Transverse colon (tissue), 4 donors: ENCODE results near the gene PSMD13. TPM values are rescaled to one million over a fixed set of nuclear protein-coding genes. Genes with fewer than 3 reads are reported as not detected.
"Not testable (repeated sequence)": the region's sequence is repeated elsewhere in the genome, so short reads cannot be mapped to it uniquely, and the experiment has no call there.

Source experiments
- DNase-seq: peaks from one replicate; pipeline ENCODE4 v3.0.0-alpha.2; 2019
- H3K27ac ChIP-seq, 4 donors: fragments of 200-600 bp; sonication (generic); 2 replicates each; pipeline ENCODE4 v1.5.1; 2016 to 2018; ENCODE audit warnings: inconsistent platforms in 4 of 4
- H3K27me3 ChIP-seq: fragments of 200-600 bp; sonication (generic); 2 replicates; pipeline ENCODE4 v1.5.1; 2017; ENCODE audit warnings: inconsistent platforms
- H3K36me3 ChIP-seq, 4 donors: fragments of 200-600 bp; sonication (generic); 2 replicates each; pipeline ENCODE4 v1.5.1; 2017 to 2019; ENCODE audit warnings: inconsistent platforms in 4 of 4
- H3K4me1 ChIP-seq, 4 donors: fragments of 200-600 bp; sonication (generic); 2 replicates each; pipeline ENCODE4 v1.5.1; 2017 to 2020; ENCODE audit warnings: inconsistent platforms in 4 of 4
- H3K4me3 ChIP-seq, 4 donors: fragments of 200-600 bp; sonication (generic); 1 replicate in 1 of 4; 2 replicates in 3 of 4; pipeline versions ENCODE4 v1.5.1 to v1.6.1; 2017 to 2019; ENCODE audit warnings: inconsistent platforms in 4 of 4
- H3K9me3 ChIP-seq, 2 donors: fragments of 200-600 bp; sonication (generic); 2 replicates each; pipeline ENCODE4 v1.5.1; 2017 to 2019; ENCODE audit warnings: inconsistent platforms in 2 of 2
- EP300 ChIP-seq: sonication (generic); formaldehyde crosslinking; IDR thresholded peaks from one replicate; pipeline ENCODE4 v1.6.1; 2017; ENCODE audit warnings: antibody characterized with exemption, low read depth
- POLR2A ChIP-seq: fragments of 450-650 bp; IDR thresholded peaks from one replicate; pipeline ENCODE4 v1.6.1; 2016; ENCODE audit warnings: antibody characterized with exemption, mild to moderate bottlenecking, moderate library complexity
- POLR2AphosphoS5 ChIP-seq, 3 donors: sonication (generic); formaldehyde crosslinking; IDR thresholded peaks; one replicate each; pipeline ENCODE4 v1.6.1; 2016; ENCODE audit warnings: antibody characterized with exemption in 3 of 3
- WGBS, 2 donors: methylation state at CpG; one replicate each; pipeline ENCODE4 v1.1.5; 2018; ENCODE audit warnings: low coverage in 1 of 2; 5-methylcytosine and 5-hydroxymethylcytosine counted together
- in situ Hi-C, 4 donors: fragments of 200-750 bp; cut with MboI; loops; one replicate each; pipeline versions ENCODE4 v1.15.0 to v1.15.1; 2017; ENCODE audit warnings: low sequenced_read_pairs in 3 of 4, low pct_ligation_motif_present in 1 of 4, low pct_unique_long_range_greater_than_20kb in 1 of 4
- intact Hi-C: fragments of 100-400 bp; cut with DNase I; formaldehyde crosslinking; loops from one replicate; pipeline ENCODE4 v1.15.1; 2023; ENCODE audit warnings: low total_unique reads
- total RNA-seq, 4 donors: library from RNA; depleted of rRNA; stranded (reverse); fragments of >200 nt; gene quantifications; one replicate each; pipeline ENCODE4 v1.1.0, GENCODE V29; 2016
- TF ChIP-seq, protein P1 (sequence below), 5 experiments: fragments of 200-600 bp in 3 of 5; fragments of 450-650 bp in 2 of 5; sonication (generic) in 3 of 5; IDR thresholded peaks; 1 replicate in 2 of 5; 2 replicates in 3 of 5; pipeline ENCODE4 v1.5.1; 2016 to 2017; ENCODE audit warnings: antibody characterized with exemption in 5 of 5, inconsistent platforms in 3 of 5, mild to moderate bottlenecking in 2 of 5, moderate library complexity in 1 of 5

PSMD13 gene
- total RNA-seq, 4 donors from 2014 or later, result 23.2 to 96.5 (median 52.2) TPM

DNA sequence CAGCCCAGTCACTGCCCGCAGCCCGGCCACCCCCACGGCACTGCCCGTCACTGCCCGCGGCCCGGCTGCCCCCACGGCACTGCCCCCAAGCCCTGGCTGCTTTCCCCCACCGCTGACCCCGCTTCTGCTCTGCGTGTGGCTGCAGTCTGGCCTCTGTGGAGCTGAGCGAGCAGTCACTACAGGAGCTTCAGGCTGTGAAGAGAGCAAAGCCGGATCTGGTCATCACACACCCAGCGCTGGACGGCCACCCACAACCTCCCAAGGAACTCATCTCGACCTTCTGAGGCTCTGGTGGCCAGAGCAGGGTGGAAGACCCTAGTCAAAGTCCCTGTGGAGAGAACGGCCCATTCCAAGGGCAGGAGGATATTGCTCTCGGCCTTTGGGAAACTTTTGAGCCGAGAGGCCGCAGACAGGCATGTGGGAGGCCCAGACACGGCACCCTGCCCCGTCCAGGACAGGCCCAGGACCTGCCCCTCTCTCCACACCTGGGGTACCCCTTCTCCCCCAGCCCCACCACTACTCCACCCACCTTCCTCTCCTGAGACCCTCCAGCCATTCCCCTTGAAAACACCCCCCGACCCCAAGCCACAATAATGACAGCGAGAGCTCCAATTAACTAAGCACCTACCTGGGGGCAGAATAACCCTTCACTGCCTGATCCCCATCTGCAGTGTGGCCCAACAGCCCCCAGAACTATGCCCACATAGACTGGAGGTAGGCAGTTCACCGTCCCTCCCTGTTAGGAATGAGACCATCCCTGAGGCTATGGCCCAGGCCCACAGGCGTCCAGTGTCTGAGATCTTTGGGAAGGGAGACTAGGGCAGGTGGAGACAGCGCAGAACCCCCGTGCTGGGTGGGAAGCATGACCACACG, 48.5 kb downstream of the PSMD13 start:
- no peak overlapping the region for H3K27ac ChIP-seq
- no peak for DNase-seq
- no peak for TF ChIP-seq EP300
- no peak for TF ChIP-seq POLR2AphosphoS5 (IDR thresholded peaks at IDR 0.05)
- no peak for TF ChIP-seq POLR2A
- TF ChIP-seq, protein P1, sequence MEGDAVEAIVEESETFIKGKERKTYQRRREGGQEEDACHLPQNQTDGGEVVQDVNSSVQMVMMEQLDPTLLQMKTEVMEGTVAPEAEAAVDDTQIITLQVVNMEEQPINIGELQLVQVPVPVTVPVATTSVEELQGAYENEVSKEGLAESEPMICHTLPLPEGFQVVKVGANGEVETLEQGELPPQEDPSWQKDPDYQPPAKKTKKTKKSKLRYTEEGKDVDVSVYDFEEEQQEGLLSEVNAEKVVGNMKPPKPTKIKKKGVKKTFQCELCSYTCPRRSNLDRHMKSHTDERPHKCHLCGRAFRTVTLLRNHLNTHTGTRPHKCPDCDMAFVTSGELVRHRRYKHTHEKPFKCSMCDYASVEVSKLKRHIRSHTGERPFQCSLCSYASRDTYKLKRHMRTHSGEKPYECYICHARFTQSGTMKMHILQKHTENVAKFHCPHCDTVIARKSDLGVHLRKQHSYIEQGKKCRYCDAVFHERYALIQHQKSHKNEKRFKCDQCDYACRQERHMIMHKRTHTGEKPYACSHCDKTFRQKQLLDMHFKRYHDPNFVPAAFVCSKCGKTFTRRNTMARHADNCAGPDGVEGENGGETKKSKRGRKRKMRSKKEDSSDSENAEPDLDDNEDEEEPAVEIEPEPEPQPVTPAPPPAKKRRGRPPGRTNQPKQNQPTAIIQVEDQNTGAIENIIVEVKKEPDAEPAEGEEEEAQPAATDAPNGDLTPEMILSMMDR (IDR thresholded peaks at IDR 0.05), result no peak
- intact Hi-C loops, result no loop called here
- no peaks in the 10 kb centered on the region for H3K36me3 ChIP-seq
- no peaks in the 10 kb centered on the region for H3K9me3 ChIP-seq
- 80 to 86% methylated on average over 1 to 28 of the region's 29 CpGs for WGBS, 2 donors
- in situ Hi-C loops, result no loop called here
- no peak overlapping the region for H3K4me3 ChIP-seq
- H3K27me3 ChIP-seq, result peaks cover 56% of the 10 kb centered on the region
- peaks cover 0 to 36% (median 29%) of the 10 kb centered on the region in 4 donors for H3K4me1 ChIP-seq

DNA sequence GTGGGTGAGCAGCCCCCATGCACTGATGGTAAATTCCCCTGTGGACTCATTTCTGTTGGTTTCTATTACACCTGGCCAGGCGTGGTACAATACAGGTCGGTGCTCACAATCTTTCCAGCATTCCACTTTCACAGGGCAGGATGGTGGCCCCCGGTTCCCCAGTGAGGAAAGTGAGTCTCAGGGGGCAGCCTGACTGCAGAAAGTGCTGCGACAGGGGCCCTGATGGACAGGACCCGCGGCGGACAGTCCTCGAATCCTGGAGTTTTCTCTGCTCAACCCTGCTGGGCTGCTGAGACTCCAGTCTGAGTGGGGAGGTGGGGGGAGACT, 49.1 kb downstream of the PSMD13 start:
- in situ Hi-C loops, result no loop called here
- no peak for DNase-seq
- H3K4me1 ChIP-seq, result peaks cover 0 to 30% (median 23%) of the 10 kb centered on the region in 4 donors
- H3K36me3 ChIP-seq, result no peaks in the 10 kb centered on the region
- intact Hi-C loops, result no loop called here
- H3K4me3 ChIP-seq, result no peak overlapping the region
- H3K27ac ChIP-seq, result no peak overlapping the region
- H3K27me3 ChIP-seq, result peaks cover 50% of the 10 kb centered on the region
- H3K9me3 ChIP-seq, result no peaks in the 10 kb centered on the region
- no peak for TF ChIP-seq EP300
- no peak for TF ChIP-seq POLR2A
- no peak for TF ChIP-seq POLR2AphosphoS5 (IDR thresholded peaks at IDR 0.05)
- TF ChIP-seq, protein P1 (IDR thresholded peaks at IDR 0.05), result no peak
- 88% methylated on average over 8 of the region's 8 CpGs; no CpG with 5 or more reads in 1 of the 2 donors for WGBS, 2 donors

DNA sequence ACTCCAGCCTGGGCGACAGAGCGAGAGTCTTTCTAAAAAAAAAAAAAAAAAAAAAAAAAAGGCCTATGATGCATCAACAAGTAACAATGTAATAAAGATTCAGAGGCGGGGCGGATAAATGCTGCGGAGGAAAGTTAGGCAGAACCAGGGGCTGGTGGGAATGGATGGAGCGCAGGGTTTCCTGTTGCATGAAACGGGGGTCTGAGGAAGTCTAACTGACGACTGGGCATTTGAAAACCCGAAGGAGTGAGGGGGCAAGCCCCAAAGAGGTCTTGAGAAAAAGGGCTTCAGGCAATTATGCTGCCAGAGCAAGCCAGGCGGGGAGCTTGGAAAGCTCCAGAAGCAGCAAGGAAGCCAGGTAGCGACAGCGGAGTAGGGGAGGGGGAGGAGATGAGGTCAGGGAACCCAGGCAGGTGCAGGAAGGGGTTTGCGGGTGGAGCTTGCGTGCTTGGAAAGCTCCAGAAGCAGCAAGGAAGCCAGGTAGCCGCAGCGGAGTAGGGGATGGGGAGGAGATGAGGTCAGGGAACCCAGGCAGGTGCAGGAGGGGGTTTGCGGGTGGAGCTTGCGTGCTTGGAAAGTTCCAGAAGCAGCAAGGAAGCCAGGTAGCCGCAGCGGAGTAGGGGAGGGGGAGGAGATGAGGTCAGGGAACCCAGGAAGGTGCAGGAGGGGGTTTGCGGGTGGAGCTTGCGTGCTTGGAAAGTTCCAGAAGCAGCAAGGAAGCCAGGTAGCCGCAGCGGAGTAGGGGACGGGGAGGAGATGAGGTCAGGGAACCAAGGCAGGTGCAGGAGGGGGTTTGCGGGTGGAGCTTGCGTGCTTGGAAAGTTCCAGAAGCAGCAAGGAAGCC, 50.4 kb downstream of the PSMD13 start:
- peak overlapping the region in 2 of 4 donors; percentile 79 to 82 for H3K4me3 ChIP-seq
- peak; percentile 57 for DNase-seq
- WGBS, 2 donors, result 37 to 61% methylated on average over 19 to 27 of the region's 27 CpGs
- in situ Hi-C loops, intact Hi-C loops, H3K36me3 ChIP-seq, H3K9me3 ChIP-seq: not testable (repeated sequence)
- H3K4me1 ChIP-seq, result peaks cover 0 to 19% (median 15%) of the 10 kb centered on the region in 4 donors
- peak overlapping the region; percentile 30 to 75 (median 73) for H3K27ac ChIP-seq
- H3K27me3 ChIP-seq, result peaks cover 36% of the 10 kb centered on the region

DNA sequence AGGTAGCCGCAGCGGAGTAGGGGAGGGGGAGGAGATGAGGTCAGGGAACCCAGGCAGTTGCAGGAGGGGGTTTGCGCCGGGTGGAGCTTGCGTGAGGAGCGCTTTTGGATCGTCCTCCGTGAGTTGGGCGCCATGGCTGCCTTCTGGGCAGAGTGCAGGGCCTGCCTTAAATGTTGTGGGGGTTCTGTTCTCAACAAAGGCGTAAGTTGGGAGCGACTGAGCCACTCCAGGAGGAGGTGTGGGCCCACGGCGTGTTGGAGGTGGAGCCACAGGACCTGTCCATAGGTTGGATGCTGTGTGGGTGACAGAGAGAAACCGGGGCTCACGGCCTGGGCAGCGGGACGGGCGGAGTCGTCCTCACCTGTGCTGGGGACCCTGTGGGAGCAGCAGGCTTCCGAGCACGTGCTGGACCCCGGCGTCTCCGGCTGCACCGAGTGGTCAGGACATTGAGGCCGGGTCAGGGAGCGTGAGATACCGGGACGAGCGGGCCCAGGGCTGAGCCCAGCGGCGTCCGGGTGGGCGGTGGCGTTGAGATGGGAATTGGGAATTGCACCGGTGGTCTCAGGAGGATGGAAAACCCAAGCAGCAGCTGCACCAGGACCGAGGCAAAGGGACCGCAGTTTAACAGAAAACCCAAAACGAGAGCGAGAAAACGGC, 51.2 kb downstream of the PSMD13 start:
- Histone ChIP-seq H3K9me3 (no peaks in the 10 kb centered on the region), H3K4me1 (peaks cover 0 to 19% (median 15%) of the 10 kb centered on the region in 4 donors), H3K27me3 (peaks cover 29% of the 10 kb centered on the region), H3K4me3 (peak overlapping the region; percentile 57 to 83 (median 80)), H3K36me3 (no peaks in the 10 kb centered on the region), H3K27ac (peak overlapping the region; percentile 73 to 81 (median 74))
- in situ Hi-C loops, result no loop called here
- 18 to 19% methylated on average over 12 to 39 of the region's 41 CpGs for WGBS, 2 donors
- TF ChIP-seq, protein P1 (IDR thresholded peaks at IDR 0.05), result no peak
- TF ChIP-seq POLR2AphosphoS5 (IDR thresholded peaks at IDR 0.05), result no peak
- TF ChIP-seq EP300, result no peak
- no peak for TF ChIP-seq POLR2A
- peak; percentile 42 for DNase-seq
- intact Hi-C loops, result no loop called here
